Right kidney (tissue), 1 donor: ENCODE data around the gene RGPD5.
"Not testable (repeated sequence)": the region's sequence is repeated elsewhere in the genome, so short reads cannot be mapped to it uniquely, and the experiment has no call there.

ENCODE experiments used
- DNase-seq: peaks from one replicate; pipeline ENCODE4 v3.0.0-alpha.2; 2016

RGPD5 gene

DNA sequence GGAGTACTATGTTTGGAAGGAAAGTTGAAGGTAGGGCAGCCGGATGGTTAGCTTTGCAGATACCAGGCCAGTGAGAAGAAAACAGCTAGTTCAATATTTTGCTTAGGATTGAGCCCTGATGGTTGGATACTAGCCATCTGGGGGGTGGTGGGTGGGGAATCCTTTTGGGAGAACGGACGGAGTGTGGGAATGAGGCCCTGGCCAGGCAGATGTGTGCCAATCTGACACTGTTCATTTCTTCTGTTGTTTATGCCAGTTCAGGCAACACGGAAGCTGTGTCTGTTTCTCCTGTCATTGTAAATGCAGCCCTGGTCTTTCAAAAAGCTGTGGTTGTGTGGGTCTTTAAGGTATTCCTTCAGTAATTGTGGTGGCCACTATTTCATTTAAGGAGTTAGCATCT is 96.9 kb downstream of the RGPD5 start:
- DNase-seq = not testable (repeated sequence)

DNA sequence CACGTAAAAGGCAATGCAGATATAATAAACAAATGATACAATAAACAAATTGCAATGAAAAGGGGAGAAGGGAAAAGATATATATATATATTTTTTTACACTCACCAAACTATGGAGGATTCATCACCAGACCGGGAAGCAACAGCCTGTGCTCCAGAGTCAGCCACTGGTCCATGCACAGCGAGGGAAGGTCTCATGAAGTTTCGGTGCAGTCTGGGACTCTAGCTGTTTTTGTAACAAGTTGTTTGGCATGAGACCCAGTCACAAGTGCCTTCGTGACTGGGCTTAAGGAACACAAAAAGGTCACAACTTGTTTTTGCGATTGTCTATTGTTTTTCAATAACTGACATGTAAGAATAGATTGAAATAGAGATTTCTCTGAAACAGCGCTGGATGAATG is 99.6 kb downstream of the RGPD5 start:
- not testable (repeated sequence) for DNase-seq

DNA sequence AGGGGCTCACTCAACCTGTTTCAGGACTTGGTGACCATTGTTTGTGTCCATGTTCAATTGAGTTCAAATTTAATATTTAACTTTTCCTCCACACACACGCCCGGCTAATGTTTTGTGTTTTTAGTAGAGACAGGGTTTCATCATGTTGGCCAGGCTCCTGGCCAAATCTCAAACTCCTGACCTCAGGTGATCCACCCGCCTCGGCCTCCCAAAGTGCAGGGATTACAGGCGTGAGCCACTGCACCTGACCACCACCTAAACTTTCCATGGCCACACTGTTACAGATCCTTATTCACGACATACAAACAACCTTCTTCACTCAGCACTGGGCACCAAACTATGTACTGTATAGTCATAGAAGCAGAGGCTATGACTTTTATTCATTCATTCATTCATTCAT is 100.0 kb downstream of the RGPD5 start:
- not testable (repeated sequence) for DNase-seq

DNA sequence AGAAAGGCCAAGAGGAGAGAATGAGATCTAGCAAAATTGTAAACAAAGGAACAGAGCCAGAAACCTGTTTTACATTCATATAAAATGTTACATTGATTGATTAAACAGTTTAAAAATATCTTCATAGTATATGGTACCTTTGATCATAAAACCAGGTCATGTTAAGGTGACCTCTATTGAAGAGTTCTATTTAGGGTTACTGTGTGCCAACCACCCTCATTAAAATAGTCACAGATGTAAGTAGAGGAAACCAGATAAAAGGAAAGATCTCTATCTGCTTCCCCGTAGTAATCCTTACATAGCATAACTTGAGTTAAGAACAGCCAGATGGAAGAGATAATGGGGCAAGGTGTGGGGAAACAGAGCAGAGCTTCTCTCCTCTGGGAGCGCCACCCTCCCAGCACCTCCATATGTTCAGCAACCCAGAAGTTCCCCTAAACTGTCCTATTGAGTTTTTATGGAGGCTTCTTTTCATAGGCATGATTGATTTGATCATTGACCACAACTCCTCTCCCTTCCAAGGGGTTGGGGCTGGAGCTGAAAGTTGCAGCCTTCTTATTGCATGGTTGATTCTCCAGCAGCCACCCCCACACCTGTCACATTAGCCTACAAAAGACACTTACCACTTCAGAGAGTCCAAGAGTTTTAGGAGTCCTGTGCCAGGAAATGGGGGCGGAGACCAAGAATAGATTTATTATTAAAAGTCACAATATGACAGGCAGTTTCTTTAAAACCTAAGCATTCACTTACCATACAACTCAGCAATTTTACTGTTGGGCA is 101.2 kb downstream of the RGPD5 start:
- DNase-seq = not testable (repeated sequence)

DNA sequence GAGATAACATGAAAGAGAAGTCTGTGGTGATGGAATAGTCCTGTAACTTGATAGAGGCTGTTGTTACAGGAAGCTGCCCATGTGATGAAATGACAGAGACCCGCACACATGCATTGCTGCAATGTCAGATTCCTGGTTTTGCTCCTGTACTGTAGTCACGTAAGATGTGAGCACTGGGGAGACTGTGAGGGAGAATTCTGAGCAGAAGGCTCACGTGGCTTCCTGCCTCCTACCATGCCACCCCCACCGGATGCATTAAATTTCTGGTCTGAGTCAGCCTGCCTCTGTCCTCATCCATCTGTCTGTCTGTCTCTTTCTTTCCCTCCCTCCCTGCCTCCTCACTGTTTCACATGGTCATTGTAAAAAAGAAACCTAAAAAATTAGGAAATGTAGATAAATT is 102.1 kb downstream of the RGPD5 start:
- DNase-seq = not testable (repeated sequence)

DNA sequence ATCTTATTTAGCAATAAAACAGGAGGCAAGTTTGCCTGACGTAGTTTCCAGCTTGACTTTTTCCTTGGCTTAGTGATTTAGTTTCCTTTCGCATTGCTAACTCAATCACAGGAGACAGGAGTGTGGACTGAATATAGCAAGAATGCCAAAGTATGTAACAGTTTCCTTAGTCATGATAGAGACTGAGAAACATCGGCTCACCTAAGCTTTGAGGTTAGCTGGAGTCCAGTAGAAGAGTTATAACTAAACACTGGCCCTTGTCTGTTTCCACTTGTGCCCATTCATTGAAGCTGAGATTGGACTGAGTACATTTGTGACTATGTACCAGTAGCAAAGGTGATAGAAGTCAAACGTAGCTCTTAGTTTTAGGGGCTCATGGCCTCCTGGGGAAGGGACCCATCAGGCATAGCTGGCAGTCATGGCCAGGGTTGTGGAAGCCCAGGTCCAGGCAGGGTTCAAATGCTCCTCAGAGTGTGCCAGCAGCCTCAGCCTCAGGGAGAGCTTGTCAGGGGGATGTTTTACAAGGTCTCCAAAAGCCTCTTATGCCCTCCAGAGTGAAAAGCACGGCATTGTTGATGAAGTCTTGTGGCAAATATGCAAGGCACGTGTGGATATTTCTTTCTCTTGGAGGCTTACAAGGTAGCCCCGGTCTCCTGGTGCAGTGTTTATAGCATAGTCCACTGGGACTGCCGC is 103.8 kb downstream of the RGPD5 start:
- DNase-seq = not testable (repeated sequence)

DNA sequence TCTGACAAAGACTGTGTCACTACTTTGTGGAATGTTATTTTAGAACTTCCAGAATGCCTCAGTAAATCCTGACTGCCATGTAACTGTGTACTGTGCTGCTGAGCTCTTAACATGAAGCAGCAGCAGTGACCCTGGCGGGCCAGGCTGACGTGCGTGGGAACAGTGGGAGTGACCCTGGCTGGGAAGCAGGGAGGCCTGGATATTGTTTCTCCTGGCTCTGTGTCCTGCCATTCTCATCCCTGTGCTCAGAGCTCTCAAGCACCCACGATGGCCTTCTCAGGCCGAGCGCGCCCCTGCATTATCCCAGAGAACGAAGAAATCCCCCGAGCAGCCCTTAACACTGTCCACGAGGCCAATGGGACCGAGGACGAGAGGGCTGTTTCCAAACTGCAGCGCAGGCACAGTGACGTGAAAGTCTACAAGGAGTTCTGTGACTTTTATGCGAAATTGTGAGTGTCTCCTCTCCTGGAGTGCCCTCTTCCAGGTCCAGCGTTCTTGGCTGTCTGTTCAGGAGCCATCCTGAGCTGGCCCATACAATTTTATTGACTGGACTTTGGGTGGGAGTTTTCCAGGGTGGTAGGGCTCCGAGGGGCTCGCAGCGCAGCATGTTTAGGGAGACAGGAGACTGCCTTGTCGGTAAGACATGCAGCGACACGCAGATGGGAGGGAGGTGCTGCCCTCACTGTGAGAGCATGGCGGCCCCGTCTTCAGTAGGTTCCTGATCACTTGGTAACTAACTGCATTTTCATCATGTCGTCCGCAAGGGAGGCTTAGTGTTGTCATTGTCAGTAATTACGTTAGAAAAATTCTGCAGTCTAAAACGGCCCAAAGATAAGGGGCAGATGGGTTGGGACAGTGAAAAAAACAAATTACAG is 104.6 kb downstream of the RGPD5 start, which contains the start of gene LIMS3:
TSS of gene LIMS3 (plus strand) at position 227 of the 875 bp plus-strand sequence. CDS start at position 268, 41 bp downstream.
- DNase-seq = not testable (repeated sequence)

DNA sequence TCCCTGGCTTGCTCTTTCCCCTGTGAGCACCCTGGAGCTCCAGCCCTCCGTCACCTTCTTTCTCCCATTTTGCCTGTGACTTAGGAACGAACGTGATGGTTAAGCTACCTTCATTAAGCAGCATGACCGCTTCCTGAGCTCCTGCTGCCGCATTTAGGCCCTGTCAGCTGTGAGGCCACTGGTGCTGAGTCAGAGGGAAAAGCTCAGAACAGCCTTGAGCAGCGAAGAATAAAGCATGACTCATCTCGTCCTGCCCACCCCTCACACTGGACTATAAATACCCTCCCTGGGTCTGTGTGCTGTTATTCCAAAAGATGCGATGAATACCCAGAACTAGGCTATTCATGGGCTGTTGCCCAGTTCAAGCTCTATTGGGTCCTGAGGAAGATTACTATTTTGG is 111.7 kb downstream of the RGPD5 start:
- DNase-seq = not testable (repeated sequence)
